Bronchial epithelial cell (primary cell): ENCODE measurements around the gene PAH. TPM values are rescaled to one million over a fixed set of nuclear protein-coding genes. Genes with fewer than 3 reads are reported as not detected.

Experiments used
- DNase-seq: peaks from one replicate; pipeline ENCODE4 v3.0.0-alpha.2; 2010; ENCODE audit warnings: low read depth
- FAIRE-seq: peaks from 2 replicates; lab custom pipeline; 2011; peaks lifted over from hg19 to GRCh38; lab: Jason Lieb, UNC
- H3K27me3 ChIP-seq: 2 replicates; pipeline ENCODE4 v1.5.1; 2011; ENCODE audit warnings: low read length; ENCODE audit not compliant: control insufficient read depth, insufficient read depth
- H3K36me3 ChIP-seq: 2 replicates; pipeline ENCODE4 v1.5.1; 2011; ENCODE audit warnings: low read length; ENCODE audit not compliant: control insufficient read depth, insufficient read depth
- H3K4me3 ChIP-seq: 2 replicates; pipeline ENCODE4 v1.5.1; 2011; ENCODE audit warnings: mild to moderate bottlenecking, low read depth, low read length, control low read depth
- CTCF ChIP-seq: IDR thresholded peaks from 2 replicates; pipeline ENCODE4 v1.5.1; 2011; ENCODE audit warnings: mild to moderate bottlenecking, moderate library complexity, low read length, control low read depth, inconsistent platforms; ENCODE audit not compliant: insufficient read depth, severe bottlenecking
- total RNA-seq: library from RNA; depleted of rRNA; stranded (reverse); fragments of >200 nt; gene quantifications from 2 replicates; pipeline ENCODE4 v1.2.1, GENCODE V29; 2014

Gene PAH
- total RNA-seq, 1 donor from 2014 or later, result not detected

- no peak for FAIRE-seq
- DNase-seq, result no peak
- H3K36me3 ChIP-seq, result no peaks in the 10 kb centered on the region
- TF ChIP-seq CTCF, result no peak
- no peak overlapping the region for H3K4me3 ChIP-seq
- no peaks in the 10 kb centered on the region for H3K27me3 ChIP-seq
These were observed 5.7 kb downstream of the PAH start for GRCh38 chr12:102911320-102911719.

DNA sequence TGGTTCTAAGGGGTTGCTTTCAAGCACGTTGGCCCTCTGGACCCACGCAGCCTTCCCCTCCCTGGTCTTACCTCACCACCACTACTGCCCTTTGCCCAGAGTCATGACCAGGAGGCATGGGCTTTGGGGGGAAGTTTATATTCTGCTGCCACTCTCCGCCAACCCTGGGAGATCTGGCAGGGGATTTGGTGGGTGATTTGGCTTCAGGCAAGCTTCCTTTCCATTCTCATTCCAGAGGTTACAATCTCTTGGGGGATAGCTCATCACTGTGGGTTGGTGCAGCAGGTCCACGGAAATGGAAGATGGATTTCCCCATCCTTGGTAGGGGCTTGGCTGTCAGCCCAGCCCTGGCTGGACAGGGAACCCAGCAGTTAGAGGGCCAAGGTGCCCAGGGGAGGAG is 6.3 kb downstream of the PAH start:
- H3K27me3 ChIP-seq, result no peaks in the 10 kb centered on the region
- TF ChIP-seq CTCF, result no peak
- H3K4me3 ChIP-seq, result no peak overlapping the region
- no peaks in the 10 kb centered on the region for H3K36me3 ChIP-seq
- FAIRE-seq, result no peak
- no peak for DNase-seq

DNA sequence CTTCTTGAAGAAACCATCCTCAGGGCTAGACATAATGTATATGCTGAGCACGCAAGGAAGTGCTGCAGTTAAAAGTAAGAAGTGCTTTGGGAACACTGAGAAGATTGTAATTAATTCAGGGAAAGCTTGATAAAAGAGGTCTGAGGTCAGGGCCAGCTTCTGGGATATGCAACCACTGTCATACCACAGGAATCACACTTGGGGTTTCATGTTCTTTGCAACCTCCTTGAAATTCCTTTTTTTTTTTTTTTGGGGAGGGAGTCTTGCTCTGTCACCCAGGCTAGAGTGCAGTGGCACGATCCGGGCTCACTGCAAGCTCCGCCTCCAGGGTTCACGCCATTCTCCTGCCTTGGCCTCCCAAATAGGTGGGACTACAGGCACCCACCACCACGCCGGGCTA is 6.9 kb downstream of the PAH start:
- FAIRE-seq (no peak), DNase-seq (no peak)
- Histone ChIP-seq H3K36me3 (no peaks in the 10 kb centered on the region), H3K27me3 (no peaks in the 10 kb centered on the region), H3K4me3 (no peak overlapping the region)
- no peak for TF ChIP-seq CTCF

- TF ChIP-seq CTCF, result no peak
- no peak overlapping the region for H3K4me3 ChIP-seq
- DNase-seq (no peak), FAIRE-seq (no peak)
- H3K36me3 ChIP-seq, result no peaks in the 10 kb centered on the region
- H3K27me3 ChIP-seq, result no peaks in the 10 kb centered on the region
These were observed 9.1 kb downstream of the PAH start for GRCh38 chr12:102907918-102908317.

DNA sequence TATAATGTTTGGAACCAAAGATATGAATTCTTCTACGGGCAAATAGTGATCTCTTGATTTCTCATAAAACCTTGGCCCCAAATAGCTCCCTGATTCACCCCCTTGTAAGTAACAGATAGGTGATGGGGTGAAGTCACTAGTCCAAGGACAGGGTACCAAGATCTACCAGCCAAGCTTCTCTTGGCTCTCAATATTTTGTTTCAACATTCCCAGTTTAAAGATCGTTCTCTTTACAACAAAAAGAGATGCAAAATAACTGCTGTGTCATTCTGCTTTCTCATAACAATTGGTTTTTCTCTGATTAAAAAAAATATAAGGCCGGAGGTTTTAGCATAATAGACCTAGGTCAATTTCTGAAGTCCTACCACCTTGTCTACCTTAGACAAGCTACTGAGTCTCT is 11.8 kb downstream of the PAH start:
- H3K27me3 ChIP-seq, result no peaks in the 10 kb centered on the region
- FAIRE-seq (no peak), DNase-seq (no peak)
- H3K36me3 ChIP-seq, result no peaks in the 10 kb centered on the region
- TF ChIP-seq CTCF, result no peak
- H3K4me3 ChIP-seq, result no peak overlapping the region

- DNase-seq (no peak), FAIRE-seq (no peak)
- no peak for TF ChIP-seq CTCF
- Histone ChIP-seq H3K36me3 (no peaks in the 10 kb centered on the region), H3K4me3 (no peak overlapping the region), H3K27me3 (no peaks in the 10 kb centered on the region)
These were observed 13.6 kb downstream of the PAH start for GRCh38 chr12:102903337-102904007.
